Kidney (tissue), 14 donors: ENCODE results near the gene COMMD10. TPM values are rescaled to one million over a fixed set of nuclear protein-coding genes. Genes with fewer than 3 reads are reported as not detected.

ENCODE experiments used
- DNase-seq, 5 donors: peaks; one replicate each; pipeline ENCODE4 v3.0.0-alpha.2; 2013 to 2020
- FAIRE-seq: peaks from 2 replicates; lab custom pipeline; 2012; peaks lifted over from hg19 to GRCh38; lab: Jason Lieb, UNC
- H3K27ac ChIP-seq, 2 donors: one replicate each; pipeline ENCODE4 v1.7.0; 2013; ENCODE audit warnings: low read depth in 2 of 2, low read length in 2 of 2, inconsistent platforms in 1 of 2
- H3K27me3 ChIP-seq: one replicate; pipeline ENCODE4 v1.7.1; 2013; ENCODE audit warnings: low read length, inconsistent platforms; ENCODE audit not compliant: control insufficient read depth, insufficient read depth
- H3K36me3 ChIP-seq, 3 donors: one replicate each; pipeline versions ENCODE4 v1.7.0 to v1.7.1; 2013; ENCODE audit warnings: low read length in 3 of 3, control low read depth in 1 of 3, inconsistent platforms in 1 of 3; ENCODE audit not compliant: insufficient read depth in 3 of 3, control insufficient read depth in 2 of 3
- H3K4me1 ChIP-seq, 3 donors: one replicate each; pipeline versions ENCODE4 v1.7.0 to v1.7.1; 2013; ENCODE audit warnings: low read length in 3 of 3, inconsistent platforms in 1 of 3, low read depth in 1 of 3; ENCODE audit not compliant: control insufficient read depth in 2 of 3, insufficient read depth in 2 of 3
- H3K4me3 ChIP-seq, 3 donors: one replicate each; pipeline versions ENCODE4 v1.7.0 to v1.8.1; 2013; ENCODE audit warnings: low read length in 3 of 3, control low read depth in 1 of 3, inconsistent platforms in 1 of 3
- H3K9ac ChIP-seq, 3 donors: one replicate each; pipeline versions ENCODE4 v1.7.0 to v1.7.1; 2013; ENCODE audit warnings: low read length in 3 of 3, control low read depth in 1 of 3, inconsistent platforms in 1 of 3
- H3K9me3 ChIP-seq, 3 donors: one replicate each; pipeline versions ENCODE4 v1.7.0 to v1.7.1; 2013; ENCODE audit warnings: low read length in 3 of 3, control low read depth in 1 of 3, inconsistent platforms in 1 of 3; ENCODE audit not compliant: control insufficient read depth in 2 of 3, insufficient read depth in 1 of 3
- intact Hi-C: fragments of 100-400 bp; cut with DNase I; formaldehyde crosslinking; loops from one replicate; pipeline ENCODE4 v1.11.1; 2022
- polyA plus RNA-seq: library from polyadenylated mRNA; stranded (reverse); fragments of 350-450 nt; fragmentation: Illumina TruSeq; extraction: RNeasy Lipid Tissue Mini Kit (QIAGEN cat#74804); gene quantifications from one replicate; pipeline ENCODE4 v1.2.3, GENCODE V29; 2014; ENCODE audit warnings: low read depth, low replicate concordance; ENCODE audit not compliant: insufficient read depth
- total RNA-seq: library from RNA; stranded (reverse); fragmentation: NEBNext Ultra II Directional; extraction: Animal tissue kit (Norgen Biotek cat#: 25700); gene quantifications from one replicate; pipeline ENCODE4 v1.2.1, GENCODE V29; 2021
- TF ChIP-seq, protein P1 (sequence below): IDR thresholded peaks from 3 replicates; pipeline ENCODE4 v1.5.1; 2012; ENCODE audit warnings: mild to moderate bottlenecking, moderate library complexity, borderline replicate concordance; ENCODE audit not compliant: insufficient read depth; ENCODE audit errors: extremely low read depth
- donor health status: control.
- donor health status: control.
- donor health status: control.
- donor health status: control.
- donor health status: control.
- donor health status: DM: yes; HTN: yes; CAD: no.
- donor health status: Normal renal cell carcinoma (clear cell type).

Gene COMMD10
- total and polyA plus RNA-seq, 2 donors from 2014 or later = 37.6 to 41.1 TPM

DNA sequence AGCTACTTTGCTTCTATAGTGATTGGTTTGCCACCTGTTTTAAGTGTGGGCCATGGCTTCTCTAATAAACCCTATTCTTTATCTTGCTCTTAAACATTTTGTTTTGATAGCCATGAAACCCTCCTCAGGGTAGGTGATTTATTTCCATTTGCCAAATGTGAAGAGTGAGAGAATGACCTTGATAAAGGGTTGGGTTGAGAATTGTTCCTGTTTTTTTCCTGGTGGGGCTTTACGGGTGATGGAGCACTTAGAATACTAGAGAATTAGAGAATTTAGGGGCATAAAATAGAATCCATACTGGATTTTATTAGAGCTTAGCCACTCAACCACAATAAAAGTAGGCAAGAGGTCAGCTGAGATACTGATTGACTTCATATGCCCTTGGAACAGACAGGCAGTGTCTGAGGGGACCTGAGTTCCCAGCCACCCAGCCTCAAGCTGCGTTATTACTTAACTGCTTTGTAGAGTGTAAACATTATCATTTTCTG, 68.9 kb downstream of the COMMD10 start:
- no peaks in the 10 kb centered on the region for H3K9me3 ChIP-seq
- intact Hi-C loops = no loop called here
- no peak overlapping the region for H3K27ac ChIP-seq
- H3K9ac ChIP-seq = no peak overlapping the region
- no peak for FAIRE-seq
- no peak overlapping the region for H3K4me3 ChIP-seq
- H3K36me3 ChIP-seq = no peaks in the 10 kb centered on the region
- peak in 1 of 5 donors; percentile 21 for DNase-seq
- H3K4me1 ChIP-seq = no peaks in the 10 kb centered on the region
- TF ChIP-seq, protein P1, sequence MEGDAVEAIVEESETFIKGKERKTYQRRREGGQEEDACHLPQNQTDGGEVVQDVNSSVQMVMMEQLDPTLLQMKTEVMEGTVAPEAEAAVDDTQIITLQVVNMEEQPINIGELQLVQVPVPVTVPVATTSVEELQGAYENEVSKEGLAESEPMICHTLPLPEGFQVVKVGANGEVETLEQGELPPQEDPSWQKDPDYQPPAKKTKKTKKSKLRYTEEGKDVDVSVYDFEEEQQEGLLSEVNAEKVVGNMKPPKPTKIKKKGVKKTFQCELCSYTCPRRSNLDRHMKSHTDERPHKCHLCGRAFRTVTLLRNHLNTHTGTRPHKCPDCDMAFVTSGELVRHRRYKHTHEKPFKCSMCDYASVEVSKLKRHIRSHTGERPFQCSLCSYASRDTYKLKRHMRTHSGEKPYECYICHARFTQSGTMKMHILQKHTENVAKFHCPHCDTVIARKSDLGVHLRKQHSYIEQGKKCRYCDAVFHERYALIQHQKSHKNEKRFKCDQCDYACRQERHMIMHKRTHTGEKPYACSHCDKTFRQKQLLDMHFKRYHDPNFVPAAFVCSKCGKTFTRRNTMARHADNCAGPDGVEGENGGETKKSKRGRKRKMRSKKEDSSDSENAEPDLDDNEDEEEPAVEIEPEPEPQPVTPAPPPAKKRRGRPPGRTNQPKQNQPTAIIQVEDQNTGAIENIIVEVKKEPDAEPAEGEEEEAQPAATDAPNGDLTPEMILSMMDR = no peak
- no peaks in the 10 kb centered on the region for H3K27me3 ChIP-seq

DNA sequence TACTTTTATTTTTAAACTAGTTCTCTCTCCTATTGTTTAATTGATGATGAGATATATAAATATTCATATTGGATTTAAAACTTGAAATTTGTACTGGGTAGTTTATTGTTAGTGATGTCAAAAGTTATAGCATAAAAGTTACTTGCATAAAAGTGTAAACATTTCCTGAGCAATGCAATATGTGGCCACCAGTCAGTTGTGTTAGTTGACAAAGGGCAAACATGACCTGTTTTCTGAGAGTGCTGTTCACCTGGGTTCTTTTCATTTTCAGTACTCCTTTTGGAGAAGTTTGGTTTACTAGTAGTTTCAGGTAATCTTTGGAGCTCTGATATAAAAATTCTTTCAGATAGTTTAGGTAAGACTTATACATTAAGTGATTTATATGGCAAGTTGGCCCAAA, 69.4 kb downstream of the COMMD10 start:
- Histone ChIP-seq H3K4me1 (no peaks in the 10 kb centered on the region), H3K4me3 (no peak overlapping the region), H3K9me3 (no peaks in the 10 kb centered on the region), H3K36me3 (no peaks in the 10 kb centered on the region), H3K27me3 (no peaks in the 10 kb centered on the region), H3K27ac (no peak overlapping the region), H3K9ac (no peak overlapping the region)
- TF ChIP-seq, protein P1 = no peak
- intact Hi-C loops = no loop called here
- FAIRE-seq = no peak
- DNase-seq = no peak

DNA sequence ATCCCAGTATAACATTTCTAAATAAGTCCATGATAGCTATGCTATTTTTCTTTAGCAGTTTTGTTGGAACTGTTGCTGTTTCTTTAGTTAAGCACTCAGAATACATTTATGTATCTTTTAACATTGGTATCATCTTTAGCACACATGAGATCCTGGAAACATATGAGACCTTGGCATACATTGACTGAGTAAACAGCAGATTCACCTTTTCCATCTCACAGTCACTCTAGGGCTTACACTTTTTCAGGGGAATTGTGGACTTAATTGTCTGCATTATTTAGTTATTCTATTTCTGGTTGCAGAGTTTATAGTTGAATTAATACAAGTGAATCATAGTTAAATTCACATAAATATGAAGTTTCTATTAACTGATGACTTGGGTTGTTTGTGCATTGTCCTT, 70.1 kb downstream of the COMMD10 start:
- no peaks in the 10 kb centered on the region for H3K27me3 ChIP-seq
- no peak overlapping the region for H3K27ac ChIP-seq
- no peak overlapping the region for H3K4me3 ChIP-seq
- TF ChIP-seq, protein P1 = no peak
- H3K4me1 ChIP-seq = no peaks in the 10 kb centered on the region
- no peak for DNase-seq
- intact Hi-C loops = no loop called here
- FAIRE-seq = no peak
- no peak overlapping the region for H3K9ac ChIP-seq
- no peaks in the 10 kb centered on the region for H3K36me3 ChIP-seq
- H3K9me3 ChIP-seq = no peaks in the 10 kb centered on the region

DNA sequence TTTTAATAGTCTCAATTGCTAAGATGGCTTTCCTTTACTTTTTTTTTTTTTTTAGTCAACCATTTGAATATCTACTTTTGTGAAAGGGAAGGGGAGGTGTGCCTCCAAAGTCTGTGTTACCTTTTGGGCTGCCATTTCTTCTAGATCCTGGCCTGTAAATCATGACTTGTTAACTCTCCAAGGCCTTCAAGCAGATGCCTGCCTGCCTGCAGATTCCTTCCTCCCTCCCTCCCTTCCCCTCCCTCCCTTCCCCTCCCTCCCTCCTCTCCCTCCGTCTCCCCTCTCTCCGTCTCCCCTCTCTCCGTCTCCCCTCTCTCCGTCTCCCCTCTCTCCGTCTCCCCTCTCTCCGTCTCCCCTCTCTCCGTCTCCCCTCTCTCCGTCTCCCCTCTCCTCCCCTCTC, 73.1 kb downstream of the COMMD10 start:
- Histone ChIP-seq H3K27ac (no peak overlapping the region), H3K36me3 (no peaks in the 10 kb centered on the region), H3K9ac (no peak overlapping the region), H3K4me3 (no peak overlapping the region), H3K9me3 (no peaks in the 10 kb centered on the region), H3K27me3 (no peaks in the 10 kb centered on the region), H3K4me1 (no peaks in the 10 kb centered on the region)
- FAIRE-seq = no peak
- TF ChIP-seq, protein P1 = no peak
- DNase-seq = peak in 1 of 5 donors; percentile 6
- intact Hi-C loops = no loop called here
